Activated T-cell treated with anti-CD3 and anti-CD28 coated beads for 24 hours (primary cell): ENCODE measurements around the gene MX1.

ENCODE experiments used
- DNase-seq: peaks from one replicate; pipeline ENCODE4 v3.0.0-alpha.2; 2020; ENCODE audit warnings: low read depth

MX1 gene

DNA sequence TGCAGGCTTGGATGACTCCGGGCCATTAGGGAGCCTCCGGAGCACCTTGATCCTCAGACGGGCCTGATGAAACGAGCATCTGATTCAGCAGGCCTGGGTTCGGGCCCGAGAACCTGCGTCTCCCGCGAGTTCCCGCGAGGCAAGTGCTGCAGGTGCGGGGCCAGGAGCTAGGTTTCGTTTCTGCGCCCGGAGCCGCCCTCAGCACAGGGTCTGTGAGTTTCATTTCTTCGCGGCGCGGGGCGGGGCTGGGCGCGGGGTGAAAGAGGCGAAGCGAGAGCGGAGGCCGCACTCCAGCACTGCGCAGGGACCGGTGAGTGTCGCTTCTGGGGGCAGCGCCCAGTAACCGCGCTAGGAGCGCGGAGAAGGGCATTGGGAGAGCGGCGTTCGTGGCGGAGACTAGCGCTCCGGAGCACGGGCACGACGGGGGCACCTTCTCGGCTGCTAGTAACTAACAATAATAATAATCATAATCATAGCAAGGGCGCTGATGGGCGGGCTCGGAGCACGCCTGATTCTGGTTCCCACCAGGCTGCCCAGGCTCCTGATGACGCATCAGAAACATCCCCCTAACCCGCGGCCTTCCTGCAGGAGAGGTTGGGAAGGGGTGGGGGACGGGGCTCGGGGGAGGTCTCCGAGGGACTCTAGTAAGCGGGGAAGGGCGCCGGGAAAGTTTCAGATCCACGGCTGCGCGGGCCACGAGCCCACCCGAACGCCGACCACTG, at the start of gene MX1:
Gene MX1 (plus strand): TSS at position 286 of the 722 bp plus-strand sequence. CDS start 5,832 bp downstream, outside the sequence.
- peak; percentile 73 for DNase-seq

DNA sequence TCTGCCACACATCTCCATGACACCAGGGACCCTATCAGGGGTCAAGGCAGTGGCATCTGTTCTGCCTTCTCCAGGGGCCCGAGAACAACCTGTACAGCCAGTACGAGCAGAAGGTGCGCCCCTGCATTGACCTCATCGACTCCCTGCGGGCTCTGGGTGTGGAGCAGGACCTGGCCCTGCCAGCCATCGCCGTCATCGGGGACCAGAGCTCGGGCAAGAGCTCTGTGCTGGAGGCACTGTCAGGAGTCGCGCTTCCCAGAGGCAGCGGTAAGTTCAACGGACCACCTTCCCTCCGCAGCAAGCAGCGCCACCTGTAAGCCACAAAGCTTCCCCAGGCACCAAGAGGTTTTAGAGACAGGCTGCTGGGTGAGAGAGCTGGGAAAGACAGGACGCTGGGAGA, 48.3 kb upstream of the MX1 start:
- DNase-seq: no peak

GRCh38 chr21:41378849-41379248, 47.2 kb upstream of the MX1 start:
- no peak for DNase-seq

- DNase-seq: no peak
Measured at GRCh38 chr21:41379901-41380300, 46.1 kb upstream of the MX1 start.

DNA sequence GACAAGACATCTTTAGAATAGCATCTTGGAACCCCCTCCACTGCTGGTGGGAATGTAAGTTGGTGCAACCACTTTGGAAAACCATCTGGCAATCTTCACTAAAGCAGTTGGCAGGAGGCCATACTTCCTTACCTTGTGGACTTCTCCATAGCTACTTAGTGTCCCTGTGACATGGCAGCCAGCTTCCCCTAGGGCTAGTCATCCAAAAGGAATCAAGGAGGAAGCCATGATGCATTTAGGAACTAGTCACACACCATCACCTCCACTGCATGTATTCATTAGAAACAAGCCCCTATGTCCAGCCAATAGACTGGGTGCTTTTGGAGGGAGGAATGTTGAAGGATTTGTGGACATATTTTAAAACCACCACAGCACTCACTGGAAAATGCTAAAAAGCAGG, 44.3 kb upstream of the MX1 start:
- no peak for DNase-seq

- DNase-seq: no peak
Measured at GRCh38 chr21:41387042-41387819, 38.8 kb upstream of the MX1 start.

DNA sequence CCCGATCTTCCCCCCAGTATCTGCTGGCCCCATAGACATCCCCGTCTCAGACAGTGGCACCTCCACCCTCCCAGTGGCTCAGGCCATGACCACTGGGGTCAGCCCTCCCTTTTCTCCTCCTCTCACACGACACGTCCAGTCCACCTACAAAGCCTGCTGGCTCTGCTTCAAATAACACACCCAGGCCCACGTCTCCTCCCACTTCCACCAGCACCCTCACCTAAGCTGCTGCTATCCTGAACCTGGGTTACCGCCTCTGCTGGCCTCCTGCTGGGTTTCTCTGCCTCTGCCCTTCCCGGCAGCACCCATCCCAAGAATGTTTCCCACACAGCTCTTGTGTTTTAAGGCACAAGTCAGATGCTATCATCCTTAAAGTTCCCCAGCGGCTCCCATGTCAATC, 38.2 kb upstream of the MX1 start:
- no peak for DNase-seq

- no peak for DNase-seq
Measured at GRCh38 chr21:41388259-41388658, 37.8 kb upstream of the MX1 start.

DNA sequence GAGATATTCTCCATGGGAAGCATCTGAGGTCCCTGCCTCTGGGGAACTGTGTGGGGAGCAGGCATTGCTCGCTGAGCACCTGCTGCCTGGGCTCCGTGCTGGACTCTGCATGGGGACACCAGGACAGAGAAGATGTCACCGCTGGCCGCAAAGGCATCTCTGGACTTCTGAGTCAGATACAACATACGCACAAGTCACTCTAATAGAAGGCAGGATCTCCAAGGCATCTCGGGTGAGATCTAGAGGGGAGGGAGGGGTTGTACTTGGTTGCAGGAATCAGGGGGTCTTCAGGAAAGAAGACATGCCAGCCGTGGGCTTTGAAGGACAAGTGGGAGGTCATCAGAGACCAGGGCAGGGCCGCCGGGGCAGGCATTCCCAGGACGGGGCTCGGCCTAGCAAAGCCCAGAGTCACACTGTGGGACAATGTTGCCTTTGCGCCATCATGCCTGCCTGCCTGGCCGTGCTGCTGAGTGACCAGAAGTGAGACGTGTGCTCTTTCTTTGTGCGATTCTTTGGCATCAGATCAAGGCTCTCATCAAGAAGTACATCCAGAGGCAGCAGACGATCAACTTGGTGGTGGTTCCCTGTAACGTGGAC, 35.9 kb upstream of the MX1 start:
- no peak for DNase-seq

DNA sequence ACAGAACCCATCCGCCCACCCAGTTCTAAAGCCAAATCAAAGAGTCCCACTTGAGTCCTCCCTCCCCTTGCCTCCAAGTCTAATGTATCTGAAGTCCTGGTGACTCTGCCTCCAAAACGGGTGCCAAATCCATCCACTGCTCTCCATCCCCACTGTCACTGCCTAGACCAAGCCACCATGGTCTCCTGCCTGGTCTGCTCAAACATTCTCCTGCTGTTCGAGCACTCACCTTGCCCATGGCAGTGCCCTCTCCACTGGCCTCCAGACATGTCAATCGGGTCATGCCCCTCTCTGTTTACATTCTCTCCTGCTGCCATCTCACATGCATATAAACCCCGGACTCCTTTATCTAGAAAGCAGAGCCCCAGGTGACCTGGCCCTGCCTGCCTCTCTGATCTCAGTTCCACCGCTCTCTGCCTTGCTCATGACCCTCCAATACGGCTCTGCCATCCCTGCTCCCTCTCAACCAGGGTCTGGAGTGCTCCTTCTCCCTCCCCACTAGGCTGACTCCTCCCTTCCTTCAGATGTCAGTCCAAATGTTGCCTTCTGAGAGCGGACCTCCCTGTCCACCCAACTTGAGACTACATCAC, 32.1 kb upstream of the MX1 start:
- DNase-seq: no peak

GRCh38 chr21:41396558-41397075, 29.4 kb upstream of the MX1 start:
- DNase-seq: no peak

GRCh38 chr21:41397471-41397891, 28.6 kb upstream of the MX1 start:
- no peak for DNase-seq

- DNase-seq: no peak
Measured at GRCh38 chr21:41398251-41398650, 27.8 kb upstream of the MX1 start.

DNA sequence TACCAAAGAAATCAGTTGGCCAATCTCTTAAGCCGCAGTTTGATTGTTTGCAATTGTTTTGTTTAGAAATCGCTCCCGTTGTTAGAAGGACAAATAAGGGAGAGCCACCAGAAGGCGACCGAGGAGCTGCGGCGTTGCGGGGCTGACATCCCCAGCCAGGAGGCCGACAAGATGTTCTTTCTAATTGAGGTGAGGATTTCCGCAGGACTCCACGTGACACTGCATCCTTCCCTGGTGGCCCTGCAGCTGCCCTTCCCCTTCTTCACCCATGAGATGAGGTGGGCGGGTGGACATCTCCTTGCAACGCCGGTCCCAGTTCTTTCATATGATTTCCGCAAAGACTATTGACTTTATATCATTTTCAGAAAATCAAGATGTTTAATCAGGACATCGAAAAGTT, 27.2 kb upstream of the MX1 start:
- DNase-seq: no peak

DNA sequence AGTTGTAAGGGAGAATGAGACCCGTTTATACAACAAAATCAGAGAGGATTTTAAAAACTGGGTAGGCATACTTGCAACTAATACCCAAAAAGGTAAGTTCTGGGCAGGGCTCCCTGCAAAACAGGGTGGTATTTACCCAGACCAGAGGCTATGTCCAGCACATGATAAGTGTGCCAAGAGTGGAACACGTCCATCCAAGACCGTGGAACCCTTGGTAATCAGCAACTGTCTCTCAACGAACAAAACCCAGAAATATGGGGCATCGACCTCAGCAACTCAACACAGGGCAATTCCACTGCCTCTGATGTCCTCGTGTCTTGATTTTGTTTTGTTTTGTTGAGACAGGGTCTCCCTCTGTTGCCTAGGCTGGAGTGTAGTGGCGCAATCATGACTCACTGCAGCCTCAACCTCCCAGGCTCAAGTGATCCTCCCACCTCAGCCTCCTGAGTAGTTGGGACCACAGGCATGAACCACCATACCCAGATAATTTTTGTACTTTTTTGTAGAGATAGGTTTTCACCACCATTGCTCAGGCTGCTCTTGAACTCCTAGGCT, 26.7 kb upstream of the MX1 start:
- no peak for DNase-seq

DNA sequence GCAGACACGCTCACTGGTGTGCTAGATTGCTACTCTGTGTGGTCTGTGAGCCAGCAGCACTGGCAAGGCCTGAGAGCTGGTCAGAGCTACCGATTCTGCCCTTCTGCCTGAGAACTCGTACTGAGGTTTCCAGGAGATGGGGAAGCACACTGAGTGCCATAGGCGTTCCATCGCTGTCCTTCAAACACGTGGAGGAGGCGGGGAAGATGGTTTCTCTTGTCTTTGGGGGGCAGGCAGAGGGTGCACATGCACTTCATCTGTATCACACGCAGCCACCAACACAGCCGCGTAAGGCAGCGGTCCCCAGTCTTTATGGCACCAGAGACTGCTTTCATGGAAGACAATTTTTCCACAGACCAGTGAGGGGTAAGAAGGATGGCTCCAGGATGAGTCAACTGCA, 23.8 kb upstream of the MX1 start:
- DNase-seq: no peak

DNA sequence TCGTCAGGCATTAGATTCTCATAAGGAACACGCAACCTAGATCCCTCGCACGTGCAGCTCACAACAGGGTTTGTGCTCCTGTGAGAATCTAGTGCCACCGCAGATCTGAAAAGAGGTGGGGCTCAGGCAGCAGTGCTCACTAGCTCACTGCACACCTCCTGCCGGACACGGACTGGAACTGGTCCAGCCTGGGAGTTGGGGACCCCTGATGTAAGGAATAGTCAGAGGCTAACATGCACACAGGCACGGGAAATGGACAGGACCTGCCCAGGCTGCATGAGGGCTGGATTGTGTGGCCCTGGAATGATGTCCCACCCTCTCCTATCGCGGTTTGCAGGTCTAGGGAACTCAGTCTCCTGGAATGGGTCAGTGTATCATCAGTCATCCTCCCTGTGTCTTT, 23.2 kb upstream of the MX1 start:
- no peak for DNase-seq

GRCh38 chr21:41403331-41403730, 22.7 kb upstream of the MX1 start:
- no peak for DNase-seq

DNA sequence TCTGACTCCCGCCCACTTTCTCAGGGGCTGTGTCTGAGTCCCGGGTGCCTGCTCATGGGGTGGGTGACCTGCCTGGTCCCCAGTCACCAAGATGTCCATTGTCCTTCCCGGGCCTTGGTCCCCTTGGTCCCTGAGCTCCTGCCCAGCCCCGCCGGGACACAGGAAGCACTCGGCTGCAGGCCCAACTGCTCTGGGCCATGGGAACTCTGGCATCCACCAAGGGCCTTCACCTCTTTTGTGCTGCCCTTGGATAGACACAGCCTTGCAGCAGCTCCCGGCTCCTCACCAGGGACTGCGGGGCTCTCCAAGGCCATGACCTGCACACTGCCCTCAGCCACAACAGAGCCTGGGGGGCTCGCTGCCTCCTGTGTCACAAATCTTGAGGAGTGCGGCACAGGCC, 22.1 kb upstream of the MX1 start:
- DNase-seq: no peak

DNA sequence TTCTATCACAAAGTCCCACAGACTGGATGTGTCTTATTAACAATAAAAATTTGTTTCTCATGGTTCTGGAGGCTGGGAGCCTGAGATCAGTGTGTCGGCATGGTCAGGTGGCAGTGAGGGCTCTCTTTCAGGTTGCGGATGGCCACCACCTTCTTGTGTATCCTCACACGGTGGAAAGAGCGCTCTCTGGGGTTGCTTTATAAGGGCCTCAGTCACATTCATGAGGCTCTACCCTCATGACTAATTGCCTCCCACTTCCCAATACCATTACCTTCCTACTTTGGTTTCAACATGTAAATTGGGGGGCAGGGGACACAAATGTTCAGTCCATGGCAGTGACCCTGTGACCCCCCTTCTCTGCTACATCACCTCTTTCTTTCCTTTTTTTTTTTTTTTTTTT, 20.7 kb upstream of the MX1 start:
- DNase-seq: no peak

DNA sequence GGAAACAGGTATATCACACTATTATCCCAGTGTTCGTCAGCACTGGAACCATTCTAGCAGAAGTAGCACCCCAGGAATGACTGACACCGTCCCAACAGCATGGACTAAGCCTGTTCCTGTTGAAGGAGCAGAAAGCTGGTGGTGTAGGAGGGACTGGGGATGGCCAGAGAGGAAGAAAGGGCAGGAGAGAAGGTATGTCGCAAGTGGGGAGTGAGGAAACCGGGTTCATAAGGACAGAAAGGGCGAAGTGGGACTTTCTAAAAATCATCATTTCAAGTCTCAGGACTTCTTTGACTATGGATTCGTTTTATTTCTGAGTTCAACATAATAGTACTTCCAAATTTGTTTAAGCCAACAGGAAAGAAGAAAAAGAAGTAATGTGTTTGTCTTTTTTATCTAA, 19.7 kb upstream of the MX1 start:
- no peak for DNase-seq
